Fibroblast of skin of right biceps (primary cell): Measurements from ENCODE around the gene RNF223.
"Not testable (repeated sequence)": the region's sequence is repeated elsewhere in the genome, so short reads cannot be mapped to it uniquely, and the experiment has no call there.

Source experiments
- DNase-seq: peaks from one replicate; pipeline ENCODE4 v3.0.0-alpha.2; 2013

The RNF223 gene

GRCh38 chr1:1058088-1058905, 15.8 kb downstream of the RNF223 start:
- no peak for DNase-seq

- DNase-seq = not testable (repeated sequence)
Measured at GRCh38 chr1:1057769-1058087, 16.4 kb downstream of the RNF223 start.

GRCh38 chr1:1055841-1056736, 18.0 kb downstream of the RNF223 start:
- DNase-seq = no peak

- DNase-seq = no peak
Measured at GRCh38 chr1:1054971-1055370, 19.1 kb downstream of the RNF223 start.

GRCh38 chr1:1054099-1054700, 19.9 kb downstream of the RNF223 start:
- no peak for DNase-seq

- DNase-seq = no peak
Measured at GRCh38 chr1:1053682-1054081, 20.4 kb downstream of the RNF223 start.

- no peak for DNase-seq
Measured at GRCh38 chr1:1053022-1053421, 21.1 kb downstream of the RNF223 start.

- DNase-seq = no peak
Measured at GRCh38 chr1:1052003-1052840, 21.9 kb downstream of the RNF223 start.

- DNase-seq = no peak
Measured at GRCh38 chr1:1051127-1051810, 22.8 kb downstream of the RNF223 start.

- no peak for DNase-seq
Measured at GRCh38 chr1:1050577-1051052, 23.5 kb downstream of the RNF223 start.

- no peak for DNase-seq
Measured at GRCh38 chr1:1049318-1050165, 24.6 kb downstream of the RNF223 start.

GRCh38 chr1:1048765-1049164, 25.3 kb downstream of the RNF223 start:
- no peak for DNase-seq

GRCh38 chr1:1047963-1048362, 26.1 kb downstream of the RNF223 start:
- DNase-seq = no peak

GRCh38 chr1:1047407-1047806, 26.7 kb downstream of the RNF223 start:
- DNase-seq = no peak

- DNase-seq = no peak
Measured at GRCh38 chr1:1046767-1047166, 27.3 kb downstream of the RNF223 start.

- DNase-seq = no peak
Measured at GRCh38 chr1:1046243-1046642, 27.9 kb downstream of the RNF223 start.

GRCh38 chr1:1045129-1045528, 29.0 kb downstream of the RNF223 start:
- no peak for DNase-seq

GRCh38 chr1:1044455-1045078, 29.5 kb downstream of the RNF223 start:
- no peak for DNase-seq

- DNase-seq = no peak
Measured at GRCh38 chr1:1043921-1044320, 30.2 kb downstream of the RNF223 start.

- no peak for DNase-seq
Measured at GRCh38 chr1:1043411-1043810, 30.7 kb downstream of the RNF223 start.

GRCh38 chr1:1042835-1043234, 31.3 kb downstream of the RNF223 start:
- no peak for DNase-seq
